GM18873 (cell line): ENCODE data around the gene ZNF668.

Source experiments
- ATAC-seq: cut with Tn5 transposase; IDR thresholded peaks from one replicate; pipeline ENCODE4 v1.9.1; 2021; ENCODE audit warnings: mild to moderate bottlenecking, moderate library complexity, moderate number of reproducible peaks; ENCODE audit not compliant: unreplicated experiment, low FRiP score

The ZNF668 gene

DNA sequence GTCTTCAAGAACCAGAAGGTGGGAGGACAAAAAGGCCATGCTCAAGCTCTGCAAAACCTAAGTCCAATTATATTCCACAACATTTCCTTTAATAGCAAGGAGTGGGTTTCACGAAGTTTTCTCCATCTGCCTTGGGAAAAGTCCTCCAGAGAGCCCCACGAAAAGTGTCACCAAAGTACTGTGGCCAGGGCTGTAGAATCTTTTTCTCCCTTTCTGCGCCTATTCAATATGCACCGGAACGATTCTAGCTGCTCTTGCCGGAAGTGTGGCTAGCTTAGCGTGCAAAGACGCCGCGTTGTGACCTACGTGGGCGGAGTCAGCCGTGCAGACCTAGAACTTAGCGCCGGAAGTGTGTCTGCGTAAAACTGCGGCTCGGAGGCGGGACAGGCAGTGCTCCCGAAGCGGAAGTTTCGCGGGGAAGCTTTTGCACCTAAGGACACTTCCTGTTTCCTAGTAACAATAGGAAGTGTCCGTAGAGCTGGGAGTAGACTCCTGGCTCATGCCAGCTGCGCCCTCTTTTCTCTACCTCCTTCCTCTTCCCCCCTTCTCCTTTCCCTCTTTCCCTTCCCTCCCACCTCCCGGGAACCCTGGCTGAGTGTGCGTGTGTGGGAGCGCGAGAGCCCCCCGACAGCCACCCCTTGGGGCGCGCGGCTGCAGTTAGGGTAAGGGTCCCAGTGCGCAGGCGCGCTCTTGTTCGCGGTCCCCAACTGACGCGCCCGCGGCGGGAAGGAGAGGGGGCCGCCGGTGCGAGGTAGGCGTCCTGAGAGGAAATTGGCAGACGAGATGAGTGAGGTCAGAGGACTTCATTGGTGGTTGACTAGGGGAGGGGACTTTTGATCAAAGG lies at the start of gene ZNF668, which contains the start of gene ZNF646:
TSS of gene ZNF668 (minus strand) at position 271 of the 844 bp plus-strand sequence. CDS start 9,781 bp downstream, outside the sequence.
TSS of gene ZNF646 (plus strand) at position 453 of the 844 bp plus-strand sequence. CDS start 1,903 bp downstream, outside the sequence.
- peak; percentile 61 for ATAC-seq

DNA sequence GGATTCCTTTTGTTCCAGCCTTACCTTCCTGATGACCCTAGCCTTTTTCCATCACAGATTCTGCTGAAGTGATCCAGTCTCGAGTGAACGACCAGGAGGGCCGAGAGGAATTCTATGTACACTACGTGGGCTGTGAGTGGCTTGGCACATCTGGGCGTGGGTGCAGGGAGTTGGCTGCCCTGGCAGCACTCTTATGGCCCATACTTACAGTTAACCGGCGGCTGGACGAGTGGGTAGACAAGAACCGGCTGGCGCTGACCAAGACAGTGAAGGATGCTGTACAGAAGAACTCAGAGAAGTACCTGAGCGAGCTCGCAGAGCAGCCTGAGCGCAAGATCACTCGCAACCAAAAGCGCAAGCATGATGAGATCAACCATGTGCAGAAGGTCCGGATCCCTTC lies 46.1 kb upstream of the ZNF668 start:
- no peak for ATAC-seq

DNA sequence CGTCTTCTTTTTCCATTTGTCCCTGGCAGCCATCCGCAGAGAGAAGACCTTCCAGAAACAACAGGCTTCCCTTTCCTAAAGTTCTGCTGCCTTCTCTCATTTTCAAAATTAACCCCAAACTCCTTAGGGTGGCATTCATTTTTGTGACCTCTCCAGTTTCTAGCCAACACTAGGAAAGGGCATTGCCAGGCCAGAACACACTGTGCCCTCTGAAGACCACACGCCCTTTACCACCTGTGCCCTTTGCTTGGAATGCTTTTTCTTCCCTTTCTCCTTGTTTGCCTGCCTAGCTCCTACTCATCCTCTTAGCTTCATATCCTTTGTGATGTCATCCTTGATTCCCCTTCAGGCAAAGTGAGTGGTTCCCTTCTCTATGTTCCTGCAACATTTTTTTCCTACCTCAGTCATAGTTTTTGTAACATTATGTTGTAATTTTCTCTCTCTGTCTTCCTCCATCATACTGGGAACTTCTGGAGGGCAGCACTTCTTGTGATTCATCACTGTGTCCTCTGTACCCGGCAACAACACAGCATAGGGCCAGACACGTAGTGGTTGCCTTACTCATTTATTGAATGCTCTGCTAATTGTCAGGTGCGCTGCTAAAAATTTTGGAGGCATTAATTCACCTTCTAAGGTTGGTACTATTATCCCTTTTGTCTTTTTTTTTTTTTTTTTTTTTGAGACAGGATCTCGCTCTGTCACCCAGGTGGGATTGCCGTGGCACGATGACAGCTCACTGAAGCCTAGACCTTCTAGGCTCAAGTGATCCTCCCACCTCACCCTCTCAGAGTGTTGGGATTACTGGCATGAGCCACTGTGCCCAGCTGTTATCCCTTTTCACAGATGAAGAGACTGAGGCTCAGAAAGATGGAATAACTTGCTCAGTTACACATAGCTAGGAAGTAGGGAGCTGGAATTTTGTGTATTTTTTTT lies 44.4 kb upstream of the ZNF668 start:
- ATAC-seq: no peak

DNA sequence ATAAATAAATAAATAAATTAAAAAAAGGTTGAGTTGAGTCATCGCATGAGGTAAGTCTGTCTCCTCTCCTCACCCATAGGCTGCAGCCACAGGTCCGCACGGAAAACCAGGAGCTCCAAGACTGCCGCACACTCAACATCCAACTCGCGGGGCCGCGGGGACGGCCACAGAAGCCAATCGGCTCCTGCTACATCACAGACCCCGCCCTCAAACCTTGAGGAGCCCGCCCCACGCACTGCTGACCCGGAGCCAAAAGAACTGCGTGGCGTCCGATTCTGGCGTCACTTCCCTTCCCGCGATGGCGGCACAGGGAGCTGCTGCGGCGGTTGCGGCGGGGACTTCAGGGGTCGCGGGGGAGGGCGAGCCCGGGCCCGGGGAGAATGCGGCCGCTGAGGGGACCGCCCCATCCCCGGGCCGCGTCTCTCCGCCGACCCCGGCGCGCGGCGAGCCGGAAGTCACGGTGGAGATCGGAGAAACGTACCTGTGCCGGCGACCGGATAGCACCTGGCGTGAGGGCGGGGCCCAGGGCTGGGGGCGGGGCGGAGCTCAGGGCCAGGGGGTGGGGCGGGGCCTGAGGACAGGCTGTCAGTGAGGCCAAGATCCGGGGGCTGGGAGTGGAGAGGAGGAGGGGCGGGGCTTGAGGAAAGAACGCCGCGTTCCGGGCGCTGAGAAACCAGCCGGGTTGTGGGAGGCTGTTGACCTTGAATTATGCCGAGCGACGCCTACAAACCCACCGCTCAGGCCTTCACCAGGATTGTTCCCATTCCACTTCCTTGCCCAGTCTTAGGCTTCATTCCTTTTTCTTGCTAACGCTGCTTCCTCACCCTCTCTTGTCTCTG lies 43.6 kb upstream of the ZNF668 start, which contains the start of gene KAT8:
TSS of gene KAT8 (plus strand) at position 281 of the 839 bp plus-strand sequence. CDS start at position 299, 18 bp downstream.
- ATAC-seq: peak; percentile 79

DNA sequence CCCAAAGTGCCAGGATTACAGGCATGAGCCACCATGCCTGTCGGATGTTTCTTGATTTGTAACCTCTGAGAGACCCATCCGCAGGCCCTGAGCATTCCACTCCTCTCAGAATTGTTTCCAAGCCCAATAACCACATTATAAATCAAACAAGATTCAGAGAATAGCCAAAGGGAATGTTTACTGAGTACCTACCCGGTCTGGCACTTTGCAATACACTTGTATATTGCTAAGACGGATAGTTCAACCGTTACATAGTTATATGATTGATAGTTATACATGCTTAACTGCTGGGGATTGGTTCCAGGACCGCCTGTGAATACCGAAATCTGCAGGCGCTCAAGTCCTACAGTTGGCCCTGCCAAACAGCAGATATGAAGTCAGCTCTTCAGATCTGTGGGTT lies 40.4 kb upstream of the ZNF668 start:
- ATAC-seq: no peak

DNA sequence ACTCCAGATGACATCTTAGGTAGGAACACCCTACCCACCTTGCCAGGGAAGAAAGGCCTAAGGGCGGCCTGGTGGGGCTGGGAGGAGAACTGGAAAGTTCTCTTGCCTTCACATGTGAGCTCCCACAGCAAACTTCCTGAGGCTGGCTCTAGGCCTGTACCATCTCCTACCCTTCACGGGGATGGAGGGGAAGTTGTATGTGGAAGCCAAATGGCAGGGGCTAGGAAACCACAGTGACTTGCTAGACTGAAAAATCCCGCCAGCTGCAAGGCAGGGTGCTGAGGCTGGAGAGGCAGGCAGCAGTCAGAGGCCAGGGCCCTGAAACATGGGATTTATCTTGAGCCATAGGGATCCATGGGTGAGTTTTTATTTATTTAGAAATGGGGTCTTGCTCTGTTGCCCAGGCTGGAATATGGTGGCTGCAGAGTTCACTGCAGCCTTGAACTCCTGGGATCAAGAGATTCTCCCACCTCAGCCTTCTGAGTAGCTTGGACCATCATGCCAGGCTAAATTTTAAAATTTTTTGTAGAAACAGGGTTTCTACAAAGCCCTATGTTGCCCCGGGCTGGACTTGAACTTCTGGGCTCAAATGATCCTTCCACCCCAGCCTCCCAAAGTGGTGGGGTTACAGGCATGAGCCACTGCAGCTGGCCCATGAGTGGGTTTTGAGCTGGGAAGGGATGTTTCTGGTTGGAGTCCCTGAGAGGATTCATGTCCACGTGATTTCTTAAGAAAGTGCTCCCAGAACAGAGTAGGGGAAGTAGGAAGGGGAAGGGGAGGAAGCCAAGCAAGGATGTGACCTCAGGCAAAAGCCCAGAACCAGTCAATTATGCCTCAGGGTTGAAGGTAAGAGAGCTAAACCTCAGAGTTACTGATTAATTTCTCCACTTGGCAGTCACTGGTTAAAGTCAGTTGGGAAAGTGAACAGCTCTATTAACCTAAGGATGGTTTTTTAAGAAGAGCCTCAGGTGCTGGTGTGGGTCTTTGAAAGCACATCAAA lies 39.4 kb upstream of the ZNF668 start:
- ATAC-seq: no peak

DNA sequence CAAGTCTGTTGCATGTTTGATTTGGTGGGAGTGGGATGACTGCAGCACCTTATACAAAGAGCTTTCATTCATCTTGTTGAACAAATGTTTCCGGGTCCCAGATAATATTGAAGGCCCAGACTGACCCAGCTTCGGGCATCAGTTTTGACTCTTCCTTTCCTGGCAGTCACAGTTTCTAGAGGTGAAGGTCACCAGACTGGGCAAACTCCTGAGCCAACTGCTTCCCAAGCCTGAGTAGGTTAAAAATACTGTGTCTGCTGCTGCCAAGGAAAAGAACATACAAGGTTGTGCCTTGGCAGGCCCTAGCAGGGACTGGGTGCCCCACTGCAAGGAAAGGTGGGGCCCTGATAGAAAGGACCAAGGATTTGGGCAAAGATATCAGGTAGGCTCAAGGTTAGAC lies 38.7 kb upstream of the ZNF668 start:
- no peak for ATAC-seq

DNA sequence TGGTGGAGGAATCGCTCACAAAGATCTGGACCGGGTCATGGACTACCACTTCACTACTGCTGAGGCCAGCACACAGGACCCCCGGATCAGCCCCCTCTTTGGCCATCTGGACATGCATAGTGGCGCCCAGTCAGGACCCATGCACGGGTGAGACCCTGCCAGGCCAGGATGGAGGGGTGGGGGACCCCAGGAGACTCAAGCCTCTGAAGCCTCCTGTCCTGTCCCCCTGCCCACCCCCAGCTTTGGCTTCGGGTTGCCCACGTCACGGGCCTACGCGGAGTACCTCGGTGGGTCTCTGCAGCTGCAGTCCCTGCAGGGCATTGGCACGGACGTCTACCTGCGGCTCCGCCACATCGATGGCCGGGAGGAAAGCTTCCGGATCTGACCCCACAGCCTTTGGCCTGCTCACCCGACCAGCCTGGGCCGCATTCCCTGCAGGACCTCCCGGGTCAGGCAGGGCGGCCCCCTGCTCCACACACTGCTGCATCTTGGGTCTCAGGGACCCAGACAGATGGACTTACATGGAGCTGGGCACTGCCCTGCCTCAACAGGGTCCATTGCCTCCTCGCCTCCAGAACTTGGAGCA lies 37.9 kb upstream of the ZNF668 start:
- ATAC-seq: no peak

DNA sequence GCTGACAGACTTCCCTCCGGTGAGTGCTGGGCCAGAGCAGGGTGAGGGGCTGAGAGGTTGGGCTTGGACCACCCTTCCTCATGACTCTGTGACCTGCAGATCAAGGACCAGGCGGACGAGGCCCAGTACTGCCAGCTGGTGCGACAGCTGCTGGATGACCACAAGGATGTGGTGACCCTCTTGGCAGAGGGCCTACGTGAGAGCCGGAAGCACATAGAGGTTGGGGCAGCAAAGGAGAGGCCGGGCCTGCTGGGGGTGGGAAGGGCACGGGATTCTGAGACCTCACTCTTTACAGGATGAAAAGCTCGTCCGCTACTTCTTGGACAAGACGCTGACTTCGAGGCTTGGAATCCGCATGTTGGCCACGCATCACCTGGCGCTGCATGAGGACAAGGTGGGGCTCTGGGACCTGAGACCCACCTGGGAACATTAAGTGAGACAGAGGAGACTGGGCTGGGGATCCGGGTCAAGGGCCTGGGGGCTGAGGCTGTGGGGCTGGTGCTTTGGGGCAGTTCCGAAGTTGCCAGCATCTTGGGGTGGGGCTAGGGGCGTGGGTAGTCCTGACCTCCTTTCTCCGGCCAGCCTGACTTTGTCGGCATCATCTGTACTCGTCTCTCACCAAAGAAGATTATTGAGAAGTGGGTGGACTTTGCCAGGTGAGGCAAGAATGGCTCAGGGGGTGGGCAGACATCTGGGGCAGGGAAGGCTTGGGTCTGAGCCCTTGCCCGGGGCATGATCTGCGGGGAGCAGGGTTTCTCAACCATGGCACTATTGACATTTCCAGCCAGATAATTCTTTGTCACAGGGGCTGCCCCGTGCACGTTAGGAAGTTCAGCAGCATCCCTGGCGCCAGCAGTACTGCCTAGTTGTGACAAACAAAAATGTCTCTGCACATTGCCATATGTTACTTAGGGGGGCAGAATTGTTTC lies 36.3 kb upstream of the ZNF668 start:
- ATAC-seq: no peak

DNA sequence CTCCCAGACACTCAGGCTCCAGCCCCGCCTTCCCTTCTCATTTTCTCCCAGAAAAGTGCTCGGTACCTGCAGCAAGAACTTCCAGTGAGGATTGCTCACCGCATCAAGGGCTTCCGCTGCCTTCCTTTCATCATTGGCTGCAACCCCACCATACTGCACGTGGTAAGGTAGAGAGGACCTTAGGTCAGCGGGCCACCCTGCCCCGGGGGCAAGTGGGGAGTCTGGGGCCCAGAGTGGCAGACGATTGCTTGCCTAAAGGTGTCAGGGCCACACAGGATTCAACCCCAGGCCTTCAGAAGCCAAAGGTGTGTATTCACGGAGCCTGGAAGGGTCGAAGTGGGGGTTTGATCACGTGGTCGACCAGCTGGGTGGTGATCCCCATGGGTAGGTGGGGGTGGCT lies 35.6 kb upstream of the ZNF668 start:
- ATAC-seq: no peak

DNA sequence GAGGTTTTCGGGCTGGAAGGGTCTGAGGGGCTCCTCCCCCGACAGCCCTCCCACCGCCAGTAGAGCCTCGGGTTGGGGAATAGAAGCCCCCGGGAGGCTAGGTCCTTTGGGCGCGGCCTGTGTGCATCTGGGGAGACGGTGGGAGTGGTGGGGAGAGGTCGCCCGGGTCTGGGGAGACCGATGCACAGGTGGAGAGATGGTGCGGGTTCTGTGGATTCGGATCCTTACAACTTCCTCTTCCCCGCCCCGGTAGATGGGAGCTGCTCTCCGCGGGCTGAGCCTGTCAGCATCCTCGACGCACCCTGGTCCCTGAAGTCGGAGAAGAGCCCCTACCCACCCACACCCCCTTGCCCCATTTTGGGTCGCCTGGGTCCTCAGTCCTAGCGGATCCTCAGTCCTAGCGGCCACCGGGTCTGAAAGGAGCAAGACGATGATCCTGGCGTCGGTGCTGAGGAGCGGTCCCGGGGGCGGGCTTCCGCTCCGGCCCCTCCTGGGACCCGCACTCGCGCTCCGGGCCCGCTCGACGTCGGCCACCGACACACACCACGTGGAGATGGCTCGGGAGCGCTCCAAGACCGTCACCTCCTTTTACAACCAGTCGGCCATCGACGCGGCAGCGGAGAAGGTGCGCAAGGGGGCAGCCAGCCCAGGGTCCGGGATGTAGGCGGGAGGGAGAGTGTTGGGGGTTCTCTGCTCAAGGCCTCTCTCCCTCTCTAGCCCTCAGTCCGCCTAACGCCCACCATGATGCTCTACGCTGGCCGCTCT lies 34.9 kb upstream of the ZNF668 start:
- ATAC-seq: no peak

DNA sequence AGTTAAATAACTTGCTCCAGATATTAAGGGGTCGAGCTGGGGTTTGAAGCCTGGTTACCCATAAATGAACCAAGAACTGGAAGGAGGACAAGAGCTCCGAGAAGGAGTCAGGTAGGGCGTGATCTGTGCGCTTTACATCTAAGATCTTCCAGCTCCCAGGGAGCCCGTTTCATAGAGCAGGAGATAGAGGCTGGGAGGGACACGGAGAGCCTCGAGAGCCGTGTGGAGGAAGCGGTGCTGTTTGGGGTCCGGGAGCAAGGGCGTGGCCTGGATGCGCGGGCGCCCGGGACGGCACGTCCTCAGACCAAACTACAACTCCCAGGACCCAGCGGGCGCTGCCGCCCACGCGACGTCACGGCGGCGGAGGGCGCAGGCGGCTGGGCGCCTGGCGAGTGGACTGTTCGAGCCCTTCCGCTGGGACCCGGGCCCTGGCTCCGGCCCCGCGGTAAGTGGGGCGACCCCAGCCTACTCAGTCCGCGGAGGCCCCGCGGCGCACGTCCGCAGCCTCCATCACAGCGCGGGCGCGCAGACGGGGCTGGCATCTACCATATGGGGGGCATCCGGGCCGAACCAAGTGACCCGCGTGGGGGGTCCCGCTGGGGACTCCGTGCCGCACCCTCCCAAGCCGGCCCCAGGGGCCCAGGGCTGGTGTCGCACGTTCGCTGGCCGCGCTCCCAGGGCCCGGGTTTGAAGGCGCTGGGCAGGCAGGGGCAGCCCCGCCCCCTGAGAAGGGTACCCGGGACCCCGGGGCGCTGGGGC lies 34.2 kb upstream of the ZNF668 start, which contains the start of gene BCKDK:
TSS of gene BCKDK (plus strand) at position 352 of the 759 bp plus-strand sequence. CDS start 838 bp downstream, outside the sequence.
- no peak for ATAC-seq

DNA sequence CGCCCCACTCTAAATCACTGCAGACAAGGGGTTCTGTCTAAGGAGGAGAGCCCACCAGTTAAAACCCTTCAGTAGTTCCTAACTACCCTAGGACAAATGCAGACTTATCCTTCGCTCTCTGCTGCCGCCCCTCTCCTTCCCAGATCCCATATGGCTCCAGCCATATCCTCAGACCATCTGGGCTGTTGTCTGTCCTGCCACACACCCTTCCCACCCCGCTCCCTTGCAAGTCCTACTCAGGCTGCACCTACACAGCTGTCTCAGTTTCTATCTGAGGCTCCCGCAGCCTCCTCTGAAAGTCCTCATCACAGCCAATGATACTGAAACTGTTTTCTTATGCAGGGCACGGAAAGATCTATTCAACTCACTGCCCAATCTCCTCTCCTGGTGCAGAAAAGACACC lies 33.4 kb upstream of the ZNF668 start:
- peak; percentile 54 for ATAC-seq

DNA sequence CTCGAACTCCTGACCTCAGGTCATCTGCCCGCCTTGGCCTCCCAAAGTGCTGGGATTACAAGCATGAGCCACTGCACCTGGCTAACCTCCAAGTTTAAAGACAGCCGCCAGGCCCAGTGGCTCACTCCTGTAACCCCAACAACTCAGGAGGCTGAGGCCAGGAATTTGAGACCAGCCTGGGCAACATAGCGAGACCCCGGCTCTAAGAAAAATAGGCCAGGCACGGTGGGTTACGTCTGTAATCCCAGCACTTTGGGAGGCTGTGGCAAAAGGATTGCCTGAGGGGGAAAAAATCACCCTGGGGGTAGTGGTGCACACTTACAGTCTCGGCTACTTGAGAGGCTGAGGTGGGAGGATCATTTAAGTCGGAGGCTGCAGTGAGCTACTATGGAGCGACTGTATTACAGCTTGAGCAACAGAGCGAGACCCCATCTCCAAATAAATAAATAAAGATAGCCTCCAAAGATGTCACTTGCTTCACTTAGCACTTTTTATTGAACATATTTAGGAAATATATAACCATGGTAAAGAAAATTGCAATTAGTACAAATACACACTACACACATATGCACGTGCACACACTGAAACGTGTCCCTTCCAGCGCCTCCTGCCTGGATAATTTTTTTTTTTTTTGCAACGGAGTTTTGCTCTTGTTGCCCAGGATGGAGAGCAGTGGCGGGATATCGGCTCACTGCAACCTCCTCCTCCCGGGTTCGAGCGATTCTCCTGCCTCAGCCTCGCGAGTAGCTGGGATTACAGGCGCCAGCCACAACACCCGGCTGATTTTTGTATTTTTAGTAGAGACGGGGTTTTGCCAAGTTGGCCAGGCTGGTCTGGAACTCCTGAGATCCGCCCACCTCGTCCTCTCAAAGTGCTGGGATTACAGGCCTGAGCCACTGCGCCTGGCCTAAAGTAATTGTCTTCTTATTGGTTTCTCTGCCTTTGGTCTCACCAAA lies 32.7 kb upstream of the ZNF668 start:
- ATAC-seq: no peak

DNA sequence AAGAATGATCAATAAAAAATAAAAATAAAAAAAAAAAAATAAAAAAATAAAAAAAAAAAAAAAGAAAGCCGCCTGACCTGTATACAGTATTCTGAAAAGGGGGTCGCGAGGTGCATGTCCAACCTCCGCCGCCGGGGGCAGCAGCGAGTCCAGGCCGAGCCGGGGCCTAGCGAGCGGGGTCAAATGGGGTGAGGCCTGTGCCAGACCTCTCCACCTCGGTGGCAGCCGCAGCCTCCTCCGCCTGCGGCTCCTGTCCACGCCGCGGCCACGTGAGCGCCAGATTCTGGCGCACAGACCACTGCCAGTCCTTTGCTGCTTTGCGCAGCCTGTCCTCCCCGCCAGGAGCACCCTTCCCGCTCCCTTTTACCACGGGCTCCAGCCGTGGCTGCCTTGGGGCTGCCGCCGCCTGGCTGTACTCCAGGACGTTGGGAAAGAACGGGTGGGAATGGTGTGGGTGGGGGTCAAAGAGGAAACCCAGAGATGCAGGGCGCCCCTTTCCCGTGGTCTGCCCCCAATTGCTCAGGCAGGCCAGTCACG lies 31.7 kb upstream of the ZNF668 start:
- ATAC-seq: no peak
